ENCODE data around the gene AKAP13.

AKAP13 gene

GRCh38 chr15:85453144-85453872, 72.9 kb downstream of the AKAP13 start:
- Mint-ChIP-seq H3K27ac (ENCODE audit: low read depth) (peak overlapping the region; percentile 72), H3K27me3 (no peaks in the 10 kb centered on the region), H3K36me3 (ENCODE audit: insufficient read depth) (no peaks in the 10 kb centered on the region), H3K4me3 (no peak overlapping the region), H3K4me1 (peaks cover 76% of the 10 kb centered on the region), H3K9me3 (peaks cover 14% of the 10 kb centered on the region)
- DNase-seq (ENCODE audit: low spot score in 2 of 2), result no peak
- no peak for ATAC-seq (replicated peaks; ENCODE audit: extremely low read depth, poor library complexity, severe bottlenecking)

GRCh38 chr15:85454403-85454802, 74.0 kb downstream of the AKAP13 start:
- Mint-ChIP-seq H3K36me3 (ENCODE audit: insufficient read depth) (no peaks in the 10 kb centered on the region), H3K9me3 (peaks cover 14% of the 10 kb centered on the region), H3K27me3 (no peaks in the 10 kb centered on the region), H3K27ac (ENCODE audit: low read depth) (peak overlapping the region; percentile 57), H3K4me3 (no peak overlapping the region), H3K4me1 (peaks cover 76% of the 10 kb centered on the region)
- DNase-seq (ENCODE audit: low spot score in 2 of 2) (no peak), ATAC-seq (replicated peaks; ENCODE audit: extremely low read depth, poor library complexity, severe bottlenecking) (no peak)

GRCh38 chr15:85455891-85456290, 75.5 kb downstream of the AKAP13 start:
- no peak for DNase-seq (ENCODE audit: low spot score in 2 of 2)
- H3K4me1 Mint-ChIP-seq, result peaks cover 77% of the 10 kb centered on the region
- H3K4me3 Mint-ChIP-seq, result no peak overlapping the region
- no peaks in the 10 kb centered on the region for H3K27me3 Mint-ChIP-seq
- H3K9me3 Mint-ChIP-seq, result peaks cover 4% of the 10 kb centered on the region
- no peak overlapping the region for H3K27ac Mint-ChIP-seq (ENCODE audit: low read depth)
- no peak for ATAC-seq (replicated peaks; ENCODE audit: extremely low read depth, poor library complexity, severe bottlenecking)
- H3K36me3 Mint-ChIP-seq (ENCODE audit: insufficient read depth), result no peaks in the 10 kb centered on the region

- Mint-ChIP-seq H3K27me3 (no peaks in the 10 kb centered on the region), H3K27ac (ENCODE audit: low read depth) (no peak overlapping the region), H3K4me3 (no peak overlapping the region), H3K9me3 (no peaks in the 10 kb centered on the region), H3K4me1 (peaks cover 74% of the 10 kb centered on the region), H3K36me3 (ENCODE audit: insufficient read depth) (no peaks in the 10 kb centered on the region)
- ATAC-seq (replicated peaks; ENCODE audit: extremely low read depth, poor library complexity, severe bottlenecking), result no peak
- DNase-seq (ENCODE audit: low spot score in 2 of 2), result no peak
Observed at GRCh38 chr15:85456798-85457197, 76.4 kb downstream of the AKAP13 start.

- Mint-ChIP-seq H3K27ac (ENCODE audit: low read depth) (no peak overlapping the region), H3K27me3 (no peaks in the 10 kb centered on the region), H3K4me1 (peaks cover 73% of the 10 kb centered on the region), H3K36me3 (ENCODE audit: insufficient read depth) (no peaks in the 10 kb centered on the region), H3K9me3 (no peaks in the 10 kb centered on the region), H3K4me3 (no peak overlapping the region)
- ATAC-seq (replicated peaks; ENCODE audit: extremely low read depth, poor library complexity, severe bottlenecking) (peak; percentile 49), DNase-seq (ENCODE audit: low spot score in 2 of 2) (no peak)
Observed at GRCh38 chr15:85457392-85457968, 77.1 kb downstream of the AKAP13 start.

GRCh38 chr15:85458764-85459163, 78.4 kb downstream of the AKAP13 start:
- DNase-seq (ENCODE audit: low spot score in 2 of 2), result no peak
- no peak for ATAC-seq (replicated peaks; ENCODE audit: extremely low read depth, poor library complexity, severe bottlenecking)
- no peaks in the 10 kb centered on the region for H3K9me3 Mint-ChIP-seq
- no peak overlapping the region for H3K4me3 Mint-ChIP-seq
- no peak overlapping the region for H3K27ac Mint-ChIP-seq (ENCODE audit: low read depth)
- H3K4me1 Mint-ChIP-seq, result peaks cover 70% of the 10 kb centered on the region
- H3K36me3 Mint-ChIP-seq (ENCODE audit: insufficient read depth), result peaks cover 3% of the 10 kb centered on the region
- no peaks in the 10 kb centered on the region for H3K27me3 Mint-ChIP-seq

- ATAC-seq (replicated peaks; ENCODE audit: extremely low read depth, poor library complexity, severe bottlenecking), result no peak
- H3K9me3 Mint-ChIP-seq, result no peaks in the 10 kb centered on the region
Observed at GRCh38 chr15:85462029-85462428, 81.6 kb downstream of the AKAP13 start.

GRCh38 chr15:85463276-85463892, 83.0 kb downstream of the AKAP13 start:
- H3K4me3 Mint-ChIP-seq, result no peak overlapping the region
- DNase-seq (ENCODE audit: low spot score in 2 of 2), result no peak

More at GRCh38 chr15:85462029-85462428, 81.6 kb downstream of the AKAP13 start:
- H3K27ac Mint-ChIP-seq (ENCODE audit: low read depth), result peak overlapping the region; percentile 4
- H3K27me3 Mint-ChIP-seq, result no peaks in the 10 kb centered on the region
- peaks cover 57% of the 10 kb centered on the region for H3K4me1 Mint-ChIP-seq
- H3K4me3 Mint-ChIP-seq, result no peak overlapping the region
- no peak for DNase-seq (ENCODE audit: low spot score in 2 of 2)
- peaks cover 3% of the 10 kb centered on the region for H3K36me3 Mint-ChIP-seq (ENCODE audit: insufficient read depth)

GRCh38 chr15:85463976-85464375, 83.6 kb downstream of the AKAP13 start:
- DNase-seq (ENCODE audit: low spot score in 2 of 2), result no peak
- Mint-ChIP-seq H3K27me3 (no peaks in the 10 kb centered on the region), H3K4me1 (peaks cover 58% of the 10 kb centered on the region), H3K27ac (ENCODE audit: low read depth) (no peak overlapping the region), H3K9me3 (no peaks in the 10 kb centered on the region), H3K36me3 (ENCODE audit: insufficient read depth) (peaks cover 3% of the 10 kb centered on the region), H3K4me3 (no peak overlapping the region)
- no peak for ATAC-seq (replicated peaks; ENCODE audit: extremely low read depth, poor library complexity, severe bottlenecking)

More at GRCh38 chr15:85463276-85463892, 83.0 kb downstream of the AKAP13 start:
- Mint-ChIP-seq H3K27ac (ENCODE audit: low read depth) (no peak overlapping the region), H3K4me1 (peaks cover 62% of the 10 kb centered on the region), H3K36me3 (ENCODE audit: insufficient read depth) (peaks cover 3% of the 10 kb centered on the region), H3K27me3 (no peaks in the 10 kb centered on the region), H3K9me3 (no peaks in the 10 kb centered on the region)
- ATAC-seq (replicated peaks; ENCODE audit: extremely low read depth, poor library complexity, severe bottlenecking), result no peak

GRCh38 chr15:85464471-85464870, 84.1 kb downstream of the AKAP13 start:
- Mint-ChIP-seq H3K36me3 (ENCODE audit: insufficient read depth) (peaks cover 3% of the 10 kb centered on the region), H3K4me3 (no peak overlapping the region), H3K27ac (ENCODE audit: low read depth) (no peak overlapping the region), H3K9me3 (no peaks in the 10 kb centered on the region), H3K27me3 (no peaks in the 10 kb centered on the region), H3K4me1 (peaks cover 56% of the 10 kb centered on the region)
- no peak for DNase-seq (ENCODE audit: low spot score in 2 of 2)
- ATAC-seq (replicated peaks; ENCODE audit: extremely low read depth, poor library complexity, severe bottlenecking), result no peak

GRCh38 chr15:85470563-85471271, 90.3 kb downstream of the AKAP13 start:
- DNase-seq (ENCODE audit: low spot score in 2 of 2), result no peak
- Mint-ChIP-seq H3K27ac (ENCODE audit: low read depth) (peak overlapping the region; percentile 12), H3K4me3 (no peak overlapping the region), H3K27me3 (no peaks in the 10 kb centered on the region), H3K4me1 (peaks cover 42% of the 10 kb centered on the region), H3K9me3 (no peaks in the 10 kb centered on the region), H3K36me3 (ENCODE audit: insufficient read depth) (peaks cover 1% of the 10 kb centered on the region)
- ATAC-seq (replicated peaks; ENCODE audit: extremely low read depth, poor library complexity, severe bottlenecking), result no peak

GRCh38 chr15:85472349-85472748, 91.9 kb downstream of the AKAP13 start:
- Mint-ChIP-seq H3K27me3 (no peaks in the 10 kb centered on the region), H3K4me1 (peaks cover 48% of the 10 kb centered on the region)

More at GRCh38 chr15:85472349-85472748, 91.9 kb downstream of the AKAP13 start:
- H3K9me3 Mint-ChIP-seq, result no peaks in the 10 kb centered on the region
- ATAC-seq (replicated peaks; ENCODE audit: extremely low read depth, poor library complexity, severe bottlenecking) (no peak), DNase-seq (ENCODE audit: low spot score in 2 of 2) (no peak)
- H3K27ac Mint-ChIP-seq (ENCODE audit: low read depth), result no peak overlapping the region
- H3K36me3 Mint-ChIP-seq (ENCODE audit: insufficient read depth), result peaks cover 1% of the 10 kb centered on the region
- H3K4me3 Mint-ChIP-seq, result no peak overlapping the region
